Fibroblast of upper back skin (primary cell): Measurements from ENCODE around the gene FAM168A.
"Not testable (repeated sequence)": the region's sequence is repeated elsewhere in the genome, so short reads cannot be mapped to it uniquely, and the experiment has no call there.

Experiments
- DNase-seq: peaks from one replicate; pipeline ENCODE4 v3.0.0-alpha.2; 2013

Gene FAM168A

DNA sequence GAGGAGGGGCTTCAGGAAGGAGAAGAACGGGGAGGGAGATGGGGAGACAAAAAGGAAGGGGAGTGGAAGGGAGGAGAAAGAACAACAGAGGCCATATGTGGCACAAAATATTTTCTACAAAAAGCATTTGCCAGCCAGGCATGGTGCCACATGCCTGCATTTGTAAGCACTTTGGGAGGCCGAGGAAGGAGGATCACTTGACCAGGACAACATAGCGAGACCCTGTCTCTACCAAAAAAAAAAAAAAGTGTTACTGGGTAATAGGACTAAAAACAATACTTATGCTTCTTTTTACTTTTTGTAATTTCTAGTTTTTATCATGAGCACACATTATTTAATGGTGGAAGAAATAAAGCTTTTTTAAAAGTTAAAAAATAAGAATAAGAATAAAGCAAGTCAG is 5.3 kb downstream of the FAM168A start:
- no peak for DNase-seq

DNA sequence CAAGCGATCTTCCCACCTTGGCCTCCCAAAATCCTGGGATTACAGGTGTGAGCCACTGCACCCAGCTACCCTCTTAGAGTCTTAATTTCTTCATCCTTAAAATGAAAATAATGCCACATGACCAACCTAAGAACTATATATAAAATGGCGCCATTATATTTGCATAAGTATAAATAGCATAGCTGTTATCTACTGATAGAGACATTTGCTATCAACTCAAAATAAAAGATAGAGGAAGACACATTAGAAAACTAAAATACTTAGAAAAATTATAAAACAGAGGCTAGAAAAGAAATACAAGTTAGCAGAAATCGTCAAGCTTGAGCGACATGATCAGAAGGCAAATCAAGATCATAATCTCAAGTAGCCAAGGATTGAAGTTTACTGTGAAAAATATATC is 6.2 kb downstream of the FAM168A start:
- no peak for DNase-seq

DNA sequence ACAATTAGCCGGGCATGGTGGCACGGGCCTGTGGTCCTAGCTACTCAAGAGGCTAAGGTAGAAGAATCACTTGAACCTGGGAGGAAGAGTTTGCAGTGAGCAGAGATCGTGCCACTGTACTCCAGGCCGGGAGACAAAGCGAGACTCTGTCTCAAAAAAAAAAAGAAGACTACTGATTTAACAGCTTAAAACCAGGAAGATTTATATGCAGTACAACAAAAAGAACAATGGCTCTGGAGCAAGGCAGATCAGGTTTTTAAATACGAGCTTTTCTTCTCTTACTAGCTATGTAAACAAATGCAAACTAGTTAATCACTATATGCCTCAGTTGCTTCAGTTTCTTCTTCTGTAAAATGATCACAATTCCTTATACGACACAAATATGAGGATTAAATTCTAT is 6.9 kb downstream of the FAM168A start:
- DNase-seq, result no peak

DNA sequence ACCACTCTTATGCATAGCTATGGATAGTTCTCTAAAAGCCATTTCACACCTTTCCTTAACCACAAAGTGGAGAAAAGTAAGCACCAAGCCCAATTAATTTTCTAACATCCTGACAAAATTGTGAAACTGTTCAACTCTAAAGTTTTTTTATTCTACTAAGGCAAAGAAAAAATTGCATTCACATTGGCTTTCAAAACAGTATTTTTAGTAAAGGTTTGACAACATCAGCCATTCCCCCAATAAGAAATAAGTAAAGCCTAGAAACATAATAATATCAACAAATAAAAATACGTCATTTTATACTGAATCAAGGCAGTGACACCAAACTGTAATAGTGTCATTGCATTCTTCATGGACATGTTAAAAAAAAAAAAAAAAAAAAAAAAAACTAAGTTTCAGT is 11.1 kb downstream of the FAM168A start:
- DNase-seq, result no peak

DNA sequence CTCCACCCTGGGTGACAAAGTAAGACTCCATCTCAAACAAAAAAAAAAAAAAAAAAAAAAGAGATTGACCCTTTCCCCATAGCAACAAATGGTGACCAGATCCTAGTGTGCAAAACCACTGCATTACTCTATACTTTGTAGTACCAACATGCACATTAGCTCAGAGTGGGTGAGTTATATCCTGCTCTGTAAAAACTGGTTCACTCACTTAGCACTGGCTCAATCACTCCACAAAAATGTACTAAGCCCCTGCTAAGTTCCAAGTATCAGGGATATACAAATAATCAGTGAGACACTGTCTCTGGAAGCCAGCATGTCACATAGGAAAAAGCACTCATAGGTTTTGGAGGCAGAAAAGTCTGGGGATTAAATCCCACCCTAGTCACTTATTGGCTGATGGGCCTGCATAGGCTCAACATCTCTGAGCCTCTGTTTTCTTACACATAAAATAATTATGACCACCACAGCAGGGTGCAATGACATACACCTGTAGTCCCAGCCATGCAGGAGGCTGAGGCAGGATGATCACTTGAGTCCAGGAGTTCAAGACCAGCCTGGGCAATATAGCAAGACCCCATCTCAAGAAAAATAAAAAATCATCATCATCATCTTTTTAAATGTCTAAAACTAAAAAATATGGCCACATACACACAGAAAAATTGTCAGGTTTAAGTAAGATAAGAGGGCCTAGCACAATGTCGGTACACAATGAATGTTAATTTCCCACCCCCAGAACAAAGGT is 11.9 kb downstream of the FAM168A start:
- peak; percentile 63 for DNase-seq

DNA sequence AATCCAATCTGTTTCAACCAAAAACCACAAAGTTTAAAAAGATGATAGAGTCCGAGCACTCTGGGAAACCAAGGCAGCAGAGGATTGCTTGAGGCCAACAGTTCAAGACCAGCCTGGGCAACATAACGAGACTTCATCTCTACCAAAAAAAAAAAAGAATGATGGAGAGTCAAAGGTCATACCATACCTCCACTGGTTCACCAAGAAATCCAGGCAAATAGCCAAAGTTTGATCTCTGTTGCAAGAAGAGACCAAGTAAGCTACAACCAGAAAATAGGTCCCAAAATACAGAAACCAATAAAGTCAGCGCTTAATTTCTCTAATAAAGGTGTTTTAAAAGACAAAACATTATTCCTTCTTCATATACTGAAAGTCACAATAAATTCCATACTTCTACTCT is 13.1 kb downstream of the FAM168A start:
- DNase-seq, result no peak

DNA sequence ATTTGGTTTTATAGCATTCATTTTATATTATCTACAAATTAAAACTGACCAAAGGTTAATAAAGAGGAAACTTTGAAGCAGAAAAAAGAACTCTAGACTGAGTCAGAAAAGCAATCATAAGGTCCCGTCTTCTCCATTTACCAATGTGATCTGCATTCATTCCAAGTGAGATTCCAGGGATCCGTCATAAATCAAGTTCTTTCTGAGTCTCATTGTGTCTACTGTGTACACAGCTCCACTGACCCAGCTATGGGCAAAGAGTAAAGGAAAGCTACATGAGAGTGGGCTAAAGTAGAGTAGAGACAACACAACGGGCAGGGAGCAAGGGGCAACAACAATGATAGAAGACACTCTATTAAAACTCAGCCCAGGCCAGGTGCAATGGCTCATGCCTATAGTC is 15.3 kb downstream of the FAM168A start:
- no peak for DNase-seq

DNA sequence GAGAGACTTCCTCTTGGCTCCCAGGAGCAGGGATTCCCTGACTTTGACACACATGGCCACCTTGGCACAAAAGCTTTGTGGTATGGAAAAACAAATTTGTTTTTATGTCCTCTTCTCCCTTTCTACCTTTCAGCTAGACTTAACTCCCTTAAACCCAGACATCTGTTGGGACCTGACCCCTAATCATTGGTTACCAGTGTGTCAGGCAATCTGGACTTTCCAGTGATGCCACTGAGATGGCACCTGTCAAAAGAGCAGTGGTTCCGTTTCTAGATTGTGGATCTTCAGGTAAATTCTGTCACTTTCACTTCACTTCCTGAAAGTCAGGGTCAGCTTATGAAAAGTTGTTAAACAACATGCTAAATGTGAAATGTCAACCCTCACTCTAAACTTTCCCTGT is 17.2 kb downstream of the FAM168A start:
- not testable (repeated sequence) for DNase-seq

DNA sequence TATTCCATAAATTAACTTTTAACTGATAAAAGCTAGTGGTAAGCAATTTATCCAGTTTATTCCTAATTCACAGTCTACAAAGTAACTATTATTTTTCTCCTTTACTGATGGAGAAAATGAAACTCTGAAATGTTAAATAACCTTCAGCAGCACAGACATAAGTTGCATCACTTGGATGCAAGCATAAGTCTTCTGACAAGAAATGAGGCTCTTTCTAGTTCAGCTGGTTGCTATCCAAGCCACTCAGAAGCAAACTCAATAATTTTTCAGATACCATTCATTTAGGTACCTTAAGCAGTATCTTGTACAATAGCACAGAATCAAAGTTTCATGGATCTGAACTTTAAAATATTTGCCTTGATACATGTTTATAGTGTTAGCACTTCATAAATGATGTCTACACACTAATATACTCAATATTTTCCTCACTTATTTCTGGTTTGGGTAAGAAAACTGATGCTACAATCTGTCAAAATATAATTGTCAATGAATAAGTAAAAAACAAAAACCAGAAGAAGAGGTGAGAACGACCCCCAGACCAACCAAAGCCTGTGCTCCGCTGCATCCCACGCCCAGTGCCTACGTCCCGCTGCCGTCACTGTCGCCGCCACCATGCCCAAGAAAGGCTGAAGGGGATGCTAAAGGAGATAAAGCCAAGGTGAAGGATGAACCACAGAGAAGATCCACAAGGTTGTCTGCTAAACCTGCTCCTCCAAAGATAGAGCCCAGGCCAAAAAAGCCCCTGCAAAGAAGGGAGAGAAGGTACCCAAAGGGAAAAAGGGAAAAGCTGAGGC is 18.1 kb downstream of the FAM168A start:
- no peak for DNase-seq

DNA sequence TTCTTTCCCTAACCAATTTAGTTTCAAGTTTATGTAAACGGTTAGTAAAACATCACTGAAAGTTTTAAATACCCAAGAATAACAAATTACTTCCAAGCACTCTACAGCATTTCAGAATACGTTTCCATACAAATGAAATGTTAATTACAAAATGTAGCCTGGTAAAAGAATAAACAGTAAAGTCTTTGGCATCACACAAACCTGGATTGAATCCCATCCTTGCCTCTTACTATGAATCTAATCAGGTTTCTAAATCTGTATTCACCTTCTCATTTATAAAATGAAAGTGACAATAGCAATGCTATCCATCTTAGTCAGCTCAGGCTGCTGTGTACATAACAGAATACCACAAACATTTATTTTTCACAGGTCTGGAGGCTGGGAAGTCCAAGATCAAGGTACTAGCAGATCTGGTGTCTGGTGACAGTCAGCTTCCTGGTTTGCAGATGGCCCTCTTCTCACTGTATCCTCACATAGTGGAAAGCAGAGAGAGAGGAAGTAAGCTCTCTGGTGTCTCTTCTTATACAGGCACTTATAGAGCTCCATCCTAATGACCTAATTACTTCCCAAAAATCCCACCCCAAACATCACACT is 19.2 kb downstream of the FAM168A start:
- DNase-seq, result no peak

DNA sequence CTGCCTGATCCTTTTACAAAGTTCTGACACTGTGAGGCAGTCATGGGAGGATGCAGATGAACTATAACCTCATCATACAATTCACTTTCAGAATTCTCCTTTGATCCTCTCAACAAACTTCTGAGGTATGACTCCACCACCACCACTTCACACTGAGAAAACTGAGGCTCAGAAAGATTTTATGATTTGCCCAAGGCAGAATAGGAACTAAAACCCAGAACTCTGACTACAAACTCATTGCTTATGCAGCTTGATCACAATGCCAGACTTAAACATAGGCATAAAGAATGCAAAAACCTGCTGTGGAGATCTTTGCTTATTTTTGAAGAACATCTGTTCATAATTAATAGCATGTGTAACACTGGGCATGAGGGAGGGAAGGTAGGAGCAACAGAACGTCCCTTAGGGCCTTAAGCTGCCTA is 20.4 kb downstream of the FAM168A start:
- peak; percentile 67 for DNase-seq

DNA sequence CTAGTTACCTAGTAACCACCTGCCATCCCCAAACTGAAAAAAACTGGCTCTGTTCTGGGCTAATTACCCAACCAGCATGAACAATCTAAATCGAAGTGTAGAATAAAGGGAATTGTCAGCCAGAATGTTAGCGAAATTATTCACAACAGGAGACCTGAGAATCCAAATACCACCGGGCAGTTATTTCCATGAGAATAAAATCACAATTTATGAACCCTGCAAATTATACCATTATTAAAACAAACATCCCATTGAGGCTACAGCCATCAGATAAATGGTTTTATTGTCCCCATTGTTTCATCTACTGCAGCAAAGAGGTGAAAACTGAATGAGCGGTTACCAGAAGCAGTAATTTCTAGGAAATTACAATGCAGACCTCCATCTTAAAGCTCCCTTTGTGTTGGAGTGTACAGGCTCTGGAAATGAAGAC is 21.7 kb downstream of the FAM168A start:
- DNase-seq, result no peak

DNA sequence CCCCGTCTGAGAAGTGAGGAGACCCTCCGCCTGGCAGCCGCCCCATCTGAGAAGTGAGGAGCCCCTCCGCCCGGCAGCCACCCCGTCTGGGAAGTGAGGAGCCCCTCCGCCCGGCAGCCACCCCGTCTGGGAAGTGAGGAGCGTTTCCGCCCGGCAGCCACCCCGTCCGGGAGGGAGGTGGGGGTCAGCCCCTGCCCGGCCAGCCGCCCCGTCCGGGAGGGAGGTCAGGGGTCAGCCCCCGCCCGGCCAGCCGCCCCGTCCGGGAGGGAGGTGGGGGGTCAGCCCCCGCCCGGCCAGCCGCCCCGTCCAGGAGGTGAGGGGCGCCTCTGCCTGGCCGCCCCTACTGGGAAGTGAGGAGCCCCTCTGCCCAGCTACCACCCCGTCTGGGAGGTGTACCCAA is 25.9 kb downstream of the FAM168A start:
- not testable (repeated sequence) for DNase-seq

DNA sequence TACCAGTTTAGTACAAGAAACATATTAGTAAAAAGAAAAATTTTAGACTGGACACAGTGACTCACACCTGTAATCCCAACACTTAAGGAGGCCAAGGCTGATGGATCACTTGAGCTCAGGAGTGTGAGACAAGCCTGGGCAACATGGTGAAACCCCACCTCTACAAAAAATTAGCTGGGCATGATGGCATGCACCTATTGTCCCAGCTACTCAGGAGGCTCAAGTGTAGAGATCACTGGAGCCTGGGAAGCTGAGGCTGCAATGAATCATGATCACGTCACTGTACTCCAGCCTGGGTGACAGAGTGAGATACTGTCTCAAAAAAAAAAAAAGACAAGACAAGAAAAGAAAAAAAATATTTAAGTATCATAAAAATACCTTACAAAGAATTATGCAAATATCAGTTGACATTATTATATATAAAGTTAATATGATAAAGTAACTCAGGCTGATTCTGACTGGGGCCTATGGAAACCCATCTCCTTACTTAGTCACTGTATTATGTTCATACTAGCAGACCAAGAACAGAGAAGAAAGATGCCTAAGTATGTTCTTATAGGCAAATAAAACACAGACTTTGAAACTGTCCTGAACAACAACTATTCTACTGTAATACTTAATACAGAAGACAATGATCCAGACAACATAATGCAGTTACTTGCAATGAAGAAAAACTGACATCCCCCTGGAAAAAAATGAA is 27.3 kb downstream of the FAM168A start:
- DNase-seq, result peak; percentile 20

DNA sequence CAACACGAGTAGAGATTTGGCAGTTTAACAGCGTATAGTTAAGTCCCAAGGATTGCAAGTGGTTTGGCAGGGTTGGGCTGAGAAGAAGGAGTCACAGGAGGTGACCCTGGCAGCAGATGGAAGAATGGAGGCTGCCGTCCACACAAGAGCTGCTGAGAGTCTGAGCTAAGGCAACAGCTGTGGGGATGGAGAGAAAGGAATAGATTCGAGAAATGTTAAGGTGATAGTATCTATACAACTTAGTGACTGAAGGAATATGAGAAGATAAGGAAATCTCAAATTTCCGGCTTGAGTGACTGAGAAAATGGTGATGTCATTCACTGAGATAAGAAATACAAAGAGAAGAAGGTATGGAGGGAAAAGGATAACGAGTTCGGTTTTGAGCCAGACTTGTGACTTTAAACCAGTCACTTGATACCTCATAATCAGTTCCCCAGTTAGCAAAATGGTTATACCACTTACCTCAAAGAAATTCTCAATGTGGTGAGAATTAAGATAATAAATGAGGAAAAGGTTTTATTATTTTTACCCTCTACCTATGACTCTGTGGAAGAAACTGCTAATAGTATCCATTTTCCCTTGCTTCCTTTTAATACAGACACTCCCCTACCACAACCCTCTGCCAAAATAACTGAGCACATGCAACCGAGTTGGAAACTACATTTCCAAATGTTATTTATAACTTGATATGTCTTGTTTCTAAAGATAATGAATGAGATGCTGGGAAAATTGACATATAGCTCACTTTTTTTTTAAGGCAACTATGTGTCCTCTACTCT is 30.7 kb downstream of the FAM168A start:
- no peak for DNase-seq

DNA sequence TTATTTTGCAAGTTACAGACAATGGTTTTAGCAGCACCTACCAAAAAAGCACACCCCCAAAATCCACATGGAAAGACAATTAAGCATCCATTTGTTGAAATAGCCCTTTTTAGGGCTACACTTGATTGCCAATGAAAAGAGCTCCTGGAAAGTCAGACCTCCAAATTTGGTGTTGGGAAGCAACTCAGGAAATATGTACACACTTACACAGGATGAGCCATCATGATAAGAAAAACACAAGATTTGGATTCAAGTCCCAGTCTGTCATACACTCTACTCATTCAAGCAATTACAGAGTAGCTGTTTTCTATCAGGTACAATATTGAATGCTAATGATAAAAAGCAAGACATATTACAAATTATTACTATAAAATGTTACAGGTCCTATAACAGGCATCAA is 31.5 kb downstream of the FAM168A start:
- DNase-seq, result peak; percentile 9

DNA sequence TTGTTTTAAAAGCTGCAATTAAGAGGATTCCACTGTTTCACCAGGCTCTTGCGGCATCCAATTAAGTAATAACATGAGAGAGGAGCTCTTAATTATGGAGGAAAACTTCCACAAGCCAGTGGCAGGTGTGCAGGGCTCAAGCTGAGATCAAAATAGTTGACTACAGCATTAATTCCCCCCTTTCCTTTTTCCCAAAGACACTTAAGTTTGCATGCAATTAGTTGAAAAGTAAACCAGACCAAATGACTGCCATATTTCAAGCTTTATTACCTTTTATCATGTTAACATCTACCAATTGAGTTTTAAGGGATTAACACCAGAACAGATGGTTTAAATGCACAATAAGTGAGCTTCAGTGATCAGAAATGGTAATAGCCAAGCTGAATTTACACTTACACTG is 32.1 kb downstream of the FAM168A start:
- no peak for DNase-seq

DNA sequence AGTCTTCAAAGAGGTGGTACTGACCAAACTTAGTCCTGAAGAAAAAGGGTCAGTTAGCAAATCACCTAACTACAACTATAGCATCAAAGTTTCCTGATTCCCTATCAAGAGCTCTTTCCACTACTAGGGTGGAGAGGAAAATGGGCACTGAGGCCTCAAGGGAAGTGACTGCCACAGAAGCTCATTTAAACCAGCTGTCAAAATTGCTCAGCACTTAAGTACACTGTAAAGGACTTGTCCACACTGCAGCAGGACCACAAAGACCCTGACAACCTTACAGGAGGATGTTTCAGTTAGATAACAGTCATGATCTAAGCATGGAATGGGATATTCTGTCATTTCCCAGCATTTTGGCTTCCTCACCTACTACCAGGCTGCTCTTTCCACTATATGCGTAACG is 33.0 kb downstream of the FAM168A start:
- DNase-seq, result no peak

DNA sequence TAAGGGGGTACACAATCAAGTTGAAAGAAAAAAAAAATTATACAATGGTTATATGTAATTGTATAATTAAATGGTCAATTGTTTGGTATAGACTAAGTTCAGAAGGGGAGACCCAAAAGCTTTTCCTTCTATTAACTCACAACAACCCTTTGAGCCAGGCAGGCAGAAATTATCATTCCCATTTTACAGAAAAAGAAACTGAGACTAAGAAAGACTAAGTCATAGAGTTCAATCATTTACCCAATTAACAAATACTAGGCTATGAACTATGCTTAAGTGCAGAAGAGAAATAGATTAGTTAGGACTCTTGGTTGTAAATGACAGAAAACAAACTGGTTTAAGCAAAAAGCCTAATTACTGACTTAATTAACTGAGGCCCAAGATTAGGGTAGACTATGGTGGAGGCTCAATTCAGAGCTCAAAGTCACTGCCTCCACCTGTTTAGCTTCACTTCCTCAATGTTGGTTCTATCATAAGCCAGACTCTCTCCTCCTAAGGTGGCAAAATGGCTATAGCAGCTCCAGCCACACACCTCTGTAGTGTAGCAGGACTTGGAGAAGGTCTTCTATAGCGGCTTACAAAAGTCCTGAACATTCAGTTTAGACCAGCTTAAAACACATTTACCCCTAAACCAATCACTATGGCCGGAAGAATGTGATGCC is 34.2 kb downstream of the FAM168A start:
- DNase-seq, result no peak

DNA sequence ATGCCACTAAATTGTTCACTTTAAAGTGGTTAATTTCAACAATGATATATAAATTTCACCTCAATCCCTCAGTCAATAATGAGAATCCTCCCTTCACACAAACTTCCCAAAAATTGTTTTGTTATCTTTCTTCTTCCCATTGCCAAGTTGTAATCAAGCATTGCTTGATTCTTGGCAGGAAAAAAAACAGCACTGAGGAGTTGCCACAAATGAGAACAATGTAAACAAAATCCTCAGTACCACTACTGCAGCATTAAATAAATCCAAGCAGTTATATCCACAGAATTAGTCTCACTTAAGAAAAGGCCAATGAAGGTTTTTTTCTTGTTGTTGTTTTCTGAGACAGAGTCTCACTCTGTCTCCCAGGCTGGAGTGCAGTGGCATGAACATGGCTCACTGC is 38.2 kb downstream of the FAM168A start:
- no peak for DNase-seq

DNA sequence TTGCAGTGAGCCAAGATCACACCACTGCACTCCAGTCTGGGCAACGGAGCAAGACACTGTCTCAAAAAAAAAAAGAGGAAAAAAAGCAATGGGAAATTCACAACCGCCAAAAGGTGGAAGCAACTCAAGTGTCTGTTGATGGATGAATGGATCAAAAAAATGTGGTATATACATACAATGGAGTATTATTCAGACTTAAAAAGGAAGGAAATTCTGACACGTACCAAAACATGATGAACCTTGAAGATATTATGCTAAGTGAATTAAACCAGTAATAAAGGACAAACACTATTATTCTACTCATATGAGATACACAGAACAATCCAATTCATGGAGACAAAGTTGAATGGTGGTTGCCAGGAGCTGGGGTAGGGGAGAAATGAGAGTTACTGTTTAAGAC is 40.9 kb downstream of the FAM168A start:
- DNase-seq, result no peak

DNA sequence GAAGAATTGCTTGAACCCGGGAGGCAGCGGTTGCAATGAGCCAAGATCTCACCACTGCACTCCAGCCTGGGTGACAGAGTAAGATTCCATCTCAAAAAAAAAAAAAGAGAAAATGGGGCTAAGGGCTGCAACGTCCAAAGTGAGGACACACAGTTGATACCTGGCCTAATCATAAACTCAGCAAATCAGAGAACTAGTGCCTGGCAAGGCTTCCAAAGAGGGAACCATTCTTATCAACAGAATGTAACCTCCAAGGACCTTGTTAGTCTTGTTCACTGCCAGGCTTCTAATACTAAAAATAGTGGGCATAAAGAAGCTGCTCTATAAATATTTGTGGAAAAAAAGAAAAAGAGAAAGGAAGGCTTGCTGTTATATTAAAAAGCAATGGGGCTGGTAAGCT is 42.3 kb downstream of the FAM168A start:
- no peak for DNase-seq
